ENCODE results near the gene RALA. TPM values are rescaled to one million over a fixed set of nuclear protein-coding genes. Genes with fewer than 3 reads are reported as not detected.
A peak's percentile ranks its signal among the peaks of the same experiment; 100 is the strongest.

RALA gene
- total and polyA plus RNA-seq, 12 donors: 15.4 to 58.6 (median 30.4) TPM

- no peak for TF ChIP-seq POLR2A (IDR thresholded peaks at IDR 0.05)
- TF ChIP-seq, protein P1, sequence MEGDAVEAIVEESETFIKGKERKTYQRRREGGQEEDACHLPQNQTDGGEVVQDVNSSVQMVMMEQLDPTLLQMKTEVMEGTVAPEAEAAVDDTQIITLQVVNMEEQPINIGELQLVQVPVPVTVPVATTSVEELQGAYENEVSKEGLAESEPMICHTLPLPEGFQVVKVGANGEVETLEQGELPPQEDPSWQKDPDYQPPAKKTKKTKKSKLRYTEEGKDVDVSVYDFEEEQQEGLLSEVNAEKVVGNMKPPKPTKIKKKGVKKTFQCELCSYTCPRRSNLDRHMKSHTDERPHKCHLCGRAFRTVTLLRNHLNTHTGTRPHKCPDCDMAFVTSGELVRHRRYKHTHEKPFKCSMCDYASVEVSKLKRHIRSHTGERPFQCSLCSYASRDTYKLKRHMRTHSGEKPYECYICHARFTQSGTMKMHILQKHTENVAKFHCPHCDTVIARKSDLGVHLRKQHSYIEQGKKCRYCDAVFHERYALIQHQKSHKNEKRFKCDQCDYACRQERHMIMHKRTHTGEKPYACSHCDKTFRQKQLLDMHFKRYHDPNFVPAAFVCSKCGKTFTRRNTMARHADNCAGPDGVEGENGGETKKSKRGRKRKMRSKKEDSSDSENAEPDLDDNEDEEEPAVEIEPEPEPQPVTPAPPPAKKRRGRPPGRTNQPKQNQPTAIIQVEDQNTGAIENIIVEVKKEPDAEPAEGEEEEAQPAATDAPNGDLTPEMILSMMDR (IDR thresholded peaks at IDR 0.05): no peak
- Histone ChIP-seq H3K9me3 (replicated peaks in 1 of 3) (no peaks in the 10 kb centered on the region), H3K36me3 (replicated peaks in 1 of 2) (no peaks in the 10 kb centered on the region), H3K4me1 (replicated peaks in 1 of 2) (peaks cover 33 to 53% of the 10 kb centered on the region in 2 donors), H3K27me3 (no peaks in the 10 kb centered on the region), H3K4me3 (peak overlapping the region; percentile 62 to 96 (median 88)), H3K27ac (peak overlapping the region in 4 of 5 donors; percentile 64 to 91 (median 84))
- peak in 4 of 7 donors; percentile 10 to 39 (median 30) for DNase-seq
- WGBS, 4 donors: 1 to 5% (median 5%) methylated on average over 7 of the region's 7 CpGs
- intact Hi-C loops (cut with DNase I): no loop called here
These were observed 1.1 kb downstream of the RALA start for GRCh38 chr7:39624442-39624807.

- Histone ChIP-seq H3K4me1 (replicated peaks in 1 of 2) (peaks cover 33 to 53% of the 10 kb centered on the region in 2 donors), H3K9me3 (replicated peaks in 1 of 3) (no peaks in the 10 kb centered on the region), H3K27ac (peak overlapping the region in 3 of 5 donors; percentile 64 to 91 (median 86)), H3K36me3 (replicated peaks in 1 of 2) (no peaks in the 10 kb centered on the region), H3K27me3 (no peaks in the 10 kb centered on the region), H3K4me3 (peak overlapping the region in 2 of 4 donors; percentile 88 to 96)
- peak in 1 of 2 donors; percentile 19 for TF ChIP-seq POLR2A (IDR thresholded peaks at IDR 0.05)
- TF ChIP-seq, protein P1 (IDR thresholded peaks at IDR 0.05): no peak
- intact Hi-C loops (cut with DNase I): loop anchor here in 1 of 2 donors (5.0 kb wide), 1 partner anchor 122 kb away; no protein-coding TSS in a partner anchor
- DNase-seq: no peak
- 8 to 16% (median 13%) methylated on average over 5 of the region's 5 CpGs for WGBS, 4 donors
These were observed 1.7 kb downstream of the RALA start for GRCh38 chr7:39624935-39625694.

DNA sequence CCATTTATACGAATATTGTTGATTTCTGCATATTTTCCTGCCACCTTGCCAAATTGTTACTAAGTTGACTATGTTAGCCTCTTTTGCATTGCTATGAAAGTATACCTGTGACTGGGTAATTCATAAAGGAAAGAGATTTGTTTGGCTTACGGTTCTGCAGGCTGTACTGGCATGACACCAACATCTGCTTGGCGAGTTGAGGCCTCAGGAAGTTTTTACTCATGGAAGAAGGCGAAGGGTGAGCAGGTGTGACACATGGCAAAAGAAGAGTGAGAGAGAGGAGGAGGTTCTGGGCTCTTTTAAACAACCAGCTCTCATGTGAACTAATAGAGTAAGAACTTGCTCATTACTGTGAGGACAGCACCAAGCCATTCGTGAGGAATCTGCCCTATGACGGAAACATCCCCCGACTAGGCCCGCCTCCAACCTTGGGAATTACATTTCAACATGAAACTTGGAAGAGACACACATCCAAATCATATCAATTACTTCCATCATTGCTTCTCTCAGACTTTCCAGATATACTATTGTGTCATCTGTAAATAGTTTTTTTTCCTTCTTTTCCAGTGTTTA is 8.4 kb downstream of the RALA start:
- peak overlapping the region in 4 of 5 donors; percentile 22 to 74 (median 52) for H3K27ac ChIP-seq
- H3K4me1 ChIP-seq (replicated peaks in 1 of 2): peaks cover 19 to 46% of the 10 kb centered on the region in 2 donors
- DNase-seq: peak; percentile 57 to 86 (median 71)
- H3K27me3 ChIP-seq: no peaks in the 10 kb centered on the region
- peak in 1 of 2 donors; percentile 28 for TF ChIP-seq POLR2A (IDR thresholded peaks at IDR 0.05)
- TF ChIP-seq, protein P1 (IDR thresholded peaks at IDR 0.05): no peak
- H3K4me3 ChIP-seq: no peak overlapping the region
- H3K36me3 ChIP-seq (replicated peaks in 1 of 2): no peaks in the 10 kb centered on the region
- WGBS, 4 donors: 61 to 70% (median 65%) methylated on average over 8 of the region's 8 CpGs
- H3K9me3 ChIP-seq (replicated peaks in 1 of 3): no peaks in the 10 kb centered on the region
- intact Hi-C loops (cut with DNase I): loop anchor here in 1 of 2 donors (10.0 kb wide), 1 partner anchor 113 kb away; no protein-coding TSS in a partner anchor
